HG02798 (cell line): ENCODE data around the gene MAGEB1.

Experiments used
- ATAC-seq: cut with Tn5 transposase; IDR thresholded peaks from one replicate; pipeline ENCODE4 v1.9.1; 2021; ENCODE audit warnings: mild to moderate bottlenecking; ENCODE audit not compliant: unreplicated experiment, poor library complexity

MAGEB1 gene

GRCh38 chrX:30283456-30284200 lies 36.7 kb downstream of the MAGEB1 start:
- ATAC-seq, result no peak

DNA sequence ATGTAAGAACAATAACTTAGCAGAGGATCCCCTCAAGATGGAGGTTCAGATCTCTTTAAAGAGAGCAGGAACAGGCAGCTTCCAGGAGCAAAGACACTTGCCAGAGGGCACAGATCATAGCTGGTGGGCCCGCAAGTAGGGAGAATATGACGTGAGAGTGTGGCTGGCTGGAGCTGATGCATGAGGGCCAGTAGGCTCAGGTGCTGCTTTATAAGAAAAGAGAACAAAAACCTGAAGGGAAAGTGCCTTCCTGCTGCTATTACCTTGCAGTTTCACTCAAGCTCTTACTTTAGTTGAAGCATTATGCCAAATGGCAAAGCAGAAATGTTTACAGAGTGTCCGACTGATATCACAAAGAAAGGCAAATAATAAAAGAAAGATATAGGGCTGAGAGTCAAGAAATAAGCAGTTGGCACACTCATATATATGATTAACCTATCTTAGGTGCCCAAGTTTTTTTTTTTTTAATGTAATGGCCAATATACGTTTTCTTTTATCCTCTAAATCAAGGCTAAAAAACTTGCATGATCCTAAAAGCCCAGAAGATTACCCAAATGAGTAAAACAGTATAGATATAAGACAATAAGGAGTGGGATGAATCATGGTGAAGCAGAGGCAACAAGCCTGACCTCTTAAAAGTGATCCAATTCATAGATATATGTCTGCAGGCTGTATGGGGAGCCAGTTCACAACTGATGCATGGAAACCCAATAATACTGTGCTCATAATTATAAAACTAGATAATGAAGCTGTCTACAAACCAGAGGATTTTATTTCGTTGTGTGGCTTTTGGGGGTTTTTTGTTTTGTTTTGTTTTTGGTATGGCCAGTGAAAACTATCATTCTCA lies 49.7 kb downstream of the MAGEB1 start:
- no peak for ATAC-seq

DNA sequence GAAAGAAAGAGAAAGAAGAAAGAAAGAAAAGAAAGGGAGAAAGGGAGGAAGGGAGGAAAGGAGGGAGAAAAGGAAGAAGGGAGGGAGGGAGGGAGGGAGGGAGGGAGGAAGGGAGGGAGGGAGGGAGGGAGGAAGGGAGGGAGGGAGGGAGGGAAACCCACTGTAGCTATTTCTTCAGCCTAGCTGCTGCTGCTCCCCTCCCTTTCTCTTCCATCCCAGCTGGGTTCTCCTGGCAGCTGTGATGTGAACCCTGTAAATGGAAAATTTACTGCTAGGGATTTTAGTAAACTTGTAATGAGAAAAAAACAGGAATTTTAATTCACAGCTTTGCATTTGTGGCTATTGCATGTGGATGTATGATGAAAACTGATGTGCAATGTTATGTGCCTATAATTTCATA lies 54.3 kb downstream of the MAGEB1 start:
- no peak for ATAC-seq
